Activated T-cell treated with anti-CD3 and anti-CD28 coated beads for 4 hours (primary cell): ENCODE data around the gene TRPV3.
"Not testable (repeated sequence)": the region's sequence is repeated elsewhere in the genome, so short reads cannot be mapped to it uniquely, and the experiment has no call there.

Experiments used
- DNase-seq: peaks from one replicate; pipeline ENCODE4 v3.0.0-alpha.2; 2020

The TRPV3 gene

GRCh38 chr17:3545151-3545550 is 12.5 kb downstream of the TRPV3 start:
- no peak for DNase-seq

- DNase-seq: no peak
These were observed 13.2 kb downstream of the TRPV3 start for GRCh38 chr17:3544365-3544764.

GRCh38 chr17:3543453-3543852 is 14.2 kb downstream of the TRPV3 start:
- no peak for DNase-seq

GRCh38 chr17:3542410-3543088 is 15.1 kb downstream of the TRPV3 start:
- DNase-seq: no peak

GRCh38 chr17:3539881-3540540 is 17.6 kb downstream of the TRPV3 start:
- no peak for DNase-seq

GRCh38 chr17:3536716-3537115 is 20.9 kb downstream of the TRPV3 start:
- no peak for DNase-seq

- DNase-seq: peak; percentile 28
These were observed 22.2 kb downstream of the TRPV3 start for GRCh38 chr17:3535253-3535995.

- no peak for DNase-seq
These were observed 22.7 kb downstream of the TRPV3 start for GRCh38 chr17:3534881-3535252.

GRCh38 chr17:3533752-3534151 is 23.9 kb downstream of the TRPV3 start:
- no peak for DNase-seq

GRCh38 chr17:3532859-3533142 is 24.8 kb downstream of the TRPV3 start:
- DNase-seq: no peak

- DNase-seq: no peak
These were observed 25.3 kb downstream of the TRPV3 start for GRCh38 chr17:3532106-3532858.

GRCh38 chr17:3531266-3532101 is 26.1 kb downstream of the TRPV3 start:
- no peak for DNase-seq

- no peak for DNase-seq
These were observed 27.5 kb downstream of the TRPV3 start for GRCh38 chr17:3529817-3530741.

GRCh38 chr17:3528880-3529511 is 28.6 kb downstream of the TRPV3 start:
- no peak for DNase-seq

GRCh38 chr17:3528403-3528851 is 29.2 kb downstream of the TRPV3 start:
- no peak for DNase-seq

GRCh38 chr17:3527896-3528295 is 29.7 kb downstream of the TRPV3 start:
- no peak for DNase-seq

- DNase-seq: no peak
These were observed 30.1 kb downstream of the TRPV3 start for GRCh38 chr17:3527468-3527867.

GRCh38 chr17:3526971-3527370 is 30.6 kb downstream of the TRPV3 start:
- no peak for DNase-seq

- no peak for DNase-seq
These were observed 31.1 kb downstream of the TRPV3 start for GRCh38 chr17:3526491-3526890.

- no peak for DNase-seq
These were observed 33.6 kb downstream of the TRPV3 start for GRCh38 chr17:3524024-3524423.

- DNase-seq: not testable (repeated sequence)
These were observed 38.1 kb downstream of the TRPV3 start for GRCh38 chr17:3519472-3519871.
